ENCODE results near the gene ARMC2.
A peak's percentile ranks its signal among the peaks of the same experiment; 100 is the strongest.

DNA sequence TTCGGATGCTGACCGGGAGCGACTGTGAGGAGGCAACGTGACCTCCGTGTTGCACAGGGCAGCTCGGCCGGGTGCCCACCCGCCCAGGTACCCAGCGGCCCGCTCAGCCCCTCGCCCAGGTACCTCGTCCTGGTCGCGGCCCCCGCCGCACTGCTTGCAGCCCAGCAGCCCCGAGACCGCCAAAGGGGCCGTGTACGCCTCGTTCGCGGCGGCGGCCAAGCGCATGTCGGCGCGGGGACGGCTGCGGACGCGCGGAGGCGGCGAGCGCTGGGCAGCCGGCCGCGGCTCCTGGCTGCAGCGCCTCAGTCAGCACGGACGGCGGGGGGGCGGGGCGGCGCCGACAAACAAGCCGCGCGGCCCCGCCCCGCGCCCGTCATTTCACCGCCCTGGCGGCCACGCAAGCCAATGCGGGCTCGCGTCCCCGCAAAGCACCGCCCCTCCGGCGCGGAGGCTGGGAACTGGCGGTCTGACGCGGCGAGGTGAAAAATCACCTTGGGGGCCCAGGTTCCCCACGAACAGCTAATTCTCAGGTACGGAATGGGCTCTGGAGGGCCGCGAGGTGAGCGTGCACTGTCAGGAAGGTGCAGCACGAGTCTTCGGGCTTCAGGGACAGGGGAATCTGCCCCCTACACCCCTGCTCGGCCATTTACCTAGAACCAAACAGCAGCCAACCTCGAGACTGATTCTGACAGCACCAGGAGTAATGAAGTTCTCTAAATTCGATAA, 161.2 kb downstream of the ARMC2 start:
- TF ChIP-seq, protein P1, sequence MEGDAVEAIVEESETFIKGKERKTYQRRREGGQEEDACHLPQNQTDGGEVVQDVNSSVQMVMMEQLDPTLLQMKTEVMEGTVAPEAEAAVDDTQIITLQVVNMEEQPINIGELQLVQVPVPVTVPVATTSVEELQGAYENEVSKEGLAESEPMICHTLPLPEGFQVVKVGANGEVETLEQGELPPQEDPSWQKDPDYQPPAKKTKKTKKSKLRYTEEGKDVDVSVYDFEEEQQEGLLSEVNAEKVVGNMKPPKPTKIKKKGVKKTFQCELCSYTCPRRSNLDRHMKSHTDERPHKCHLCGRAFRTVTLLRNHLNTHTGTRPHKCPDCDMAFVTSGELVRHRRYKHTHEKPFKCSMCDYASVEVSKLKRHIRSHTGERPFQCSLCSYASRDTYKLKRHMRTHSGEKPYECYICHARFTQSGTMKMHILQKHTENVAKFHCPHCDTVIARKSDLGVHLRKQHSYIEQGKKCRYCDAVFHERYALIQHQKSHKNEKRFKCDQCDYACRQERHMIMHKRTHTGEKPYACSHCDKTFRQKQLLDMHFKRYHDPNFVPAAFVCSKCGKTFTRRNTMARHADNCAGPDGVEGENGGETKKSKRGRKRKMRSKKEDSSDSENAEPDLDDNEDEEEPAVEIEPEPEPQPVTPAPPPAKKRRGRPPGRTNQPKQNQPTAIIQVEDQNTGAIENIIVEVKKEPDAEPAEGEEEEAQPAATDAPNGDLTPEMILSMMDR (IDR thresholded peaks at IDR 0.05): peak; percentile 27 to 93 (median 85)
- peak in 3 of 4 donors; percentile 90 to 97 (median 92) for TF ChIP-seq POLR2A (IDR thresholded peaks at IDR 0.05)
- TF ChIP-seq POLR2AphosphoS5 (IDR thresholded peaks at IDR 0.05): peak; percentile 58 to 90
- TF ChIP-seq EP300 (IDR thresholded peaks at IDR 0.05): no peak
